Activated T-cell treated with anti-CD3 and anti-CD28 coated beads, Interleukin-2, amount 50 U/mL, for 48 hours (primary cell): ENCODE data around the gene CD163L1.
"Not testable (repeated sequence)": the region's sequence is repeated elsewhere in the genome, so short reads cannot be mapped to it uniquely, and the experiment has no call there.

ENCODE experiments used
- DNase-seq, 2 experiments: peaks; one replicate each; pipeline ENCODE4 v3.0.0-alpha.2; 2020

The CD163L1 gene

DNA sequence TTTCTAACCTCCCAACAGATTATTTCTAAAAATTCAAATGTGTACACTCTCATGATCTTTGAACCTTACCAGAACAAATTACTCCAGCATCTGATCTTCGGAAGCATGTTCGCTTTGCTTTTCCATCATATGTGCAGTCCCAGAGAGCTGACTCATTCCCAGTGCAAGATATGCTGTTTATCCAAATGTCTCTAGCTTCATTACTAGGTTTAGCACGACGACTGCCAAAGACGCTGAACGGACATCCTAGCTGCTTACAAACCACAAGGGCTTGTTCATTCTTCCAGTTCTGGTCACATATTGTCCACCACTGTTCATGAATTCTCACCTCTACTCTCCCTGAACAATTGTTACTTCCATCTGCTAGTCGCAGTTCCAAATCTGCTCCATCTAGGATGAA lies 40.5 kb downstream of the CD163L1 start:
- DNase-seq: no peak

DNA sequence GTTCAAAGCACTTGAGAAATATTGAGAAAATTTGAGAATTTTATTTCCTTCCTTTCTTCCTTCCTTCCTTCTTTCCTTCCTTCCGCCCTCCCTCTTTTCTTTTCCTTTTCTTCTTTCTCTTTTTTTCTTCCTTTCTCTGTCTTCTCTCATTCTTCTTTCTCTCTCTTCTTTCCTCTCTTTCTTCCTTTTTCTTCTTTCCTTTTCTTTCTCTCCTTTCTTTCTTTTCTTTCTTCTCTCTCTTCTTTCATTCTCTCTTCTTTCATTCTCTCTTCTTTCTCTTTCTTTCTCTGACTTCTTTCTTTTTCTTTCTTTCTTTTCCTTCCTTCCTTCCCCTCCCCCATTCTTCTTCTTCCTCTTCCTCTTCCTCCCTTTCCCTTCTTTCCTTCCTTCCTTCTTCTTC lies 44.9 kb downstream of the CD163L1 start:
- no peak for DNase-seq

DNA sequence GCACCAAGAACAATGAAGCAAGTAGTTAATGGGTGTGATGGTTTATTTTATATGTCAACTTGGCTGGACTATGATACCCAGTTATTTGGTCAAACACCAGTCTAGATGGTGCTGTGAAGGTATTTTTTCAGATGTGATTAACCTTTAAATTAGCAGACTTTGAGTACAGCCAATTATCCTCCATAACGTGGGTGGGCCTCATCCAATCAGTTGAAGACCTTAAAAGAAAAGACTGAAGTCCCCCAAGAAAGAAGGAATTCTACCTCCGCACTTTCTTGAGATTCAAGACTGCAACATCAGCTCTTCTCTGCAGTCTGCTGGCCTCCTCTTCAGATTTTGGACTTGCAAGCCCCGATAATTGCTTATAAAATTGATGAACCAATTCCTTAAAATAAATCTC lies 47.5 kb downstream of the CD163L1 start:
- DNase-seq: no peak

DNA sequence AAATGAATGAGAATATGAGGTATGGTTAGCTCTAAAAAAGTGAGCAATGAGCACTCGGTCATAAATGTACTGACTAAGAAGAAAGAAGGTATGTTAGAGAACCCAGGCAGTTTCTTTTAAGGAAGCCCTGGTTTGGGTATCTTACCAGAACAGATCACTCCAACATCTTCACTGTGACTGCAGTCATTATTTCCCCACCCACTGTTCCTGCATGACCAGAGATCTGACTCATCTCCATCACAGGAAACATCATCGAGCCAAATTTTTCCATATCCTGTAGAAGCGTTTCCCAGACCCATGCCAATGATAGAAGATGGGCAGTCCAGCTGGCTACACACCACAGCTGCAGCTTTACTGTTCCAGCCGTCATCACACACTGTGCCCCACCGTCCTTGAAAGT lies 48.0 kb downstream of the CD163L1 start:
- DNase-seq: no peak

DNA sequence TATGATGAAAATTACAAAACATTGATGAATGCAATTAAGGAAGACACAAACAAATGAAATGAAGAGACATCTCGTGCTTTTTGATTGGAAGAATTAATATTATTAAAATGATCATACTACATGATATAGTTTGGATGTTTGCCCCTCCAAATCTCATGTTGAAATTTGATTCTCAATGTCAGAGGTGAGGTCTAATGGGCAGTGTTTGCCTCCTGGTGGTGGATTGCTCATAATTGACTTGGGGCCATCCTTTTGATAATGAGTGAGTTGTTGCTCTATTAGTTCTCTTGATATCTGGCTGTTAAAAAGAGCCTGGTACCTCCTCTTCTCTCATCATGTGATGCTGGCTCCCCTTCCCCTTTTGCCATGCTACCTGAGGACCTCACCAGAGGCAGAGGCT lies 56.7 kb downstream of the CD163L1 start:
- DNase-seq: no peak

DNA sequence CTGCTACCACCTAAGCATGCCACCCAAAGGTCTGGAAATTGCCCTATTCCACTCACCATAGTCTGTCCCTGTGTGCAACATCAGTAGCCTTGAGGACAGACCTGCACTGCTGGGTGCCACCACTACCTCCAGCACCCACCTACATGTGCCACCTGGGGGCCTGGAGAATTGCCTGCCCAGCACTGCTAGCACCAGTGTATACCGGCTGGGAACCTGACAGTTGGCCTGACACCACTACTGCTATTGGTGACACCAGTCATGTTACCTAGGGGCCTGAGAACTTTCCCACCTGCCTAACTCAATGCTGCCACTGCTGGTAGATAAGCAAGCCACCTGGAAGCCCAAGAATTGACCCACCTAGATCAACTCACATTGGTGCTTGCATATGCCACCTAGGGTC lies 60.8 kb downstream of the CD163L1 start:
- no peak for DNase-seq

DNA sequence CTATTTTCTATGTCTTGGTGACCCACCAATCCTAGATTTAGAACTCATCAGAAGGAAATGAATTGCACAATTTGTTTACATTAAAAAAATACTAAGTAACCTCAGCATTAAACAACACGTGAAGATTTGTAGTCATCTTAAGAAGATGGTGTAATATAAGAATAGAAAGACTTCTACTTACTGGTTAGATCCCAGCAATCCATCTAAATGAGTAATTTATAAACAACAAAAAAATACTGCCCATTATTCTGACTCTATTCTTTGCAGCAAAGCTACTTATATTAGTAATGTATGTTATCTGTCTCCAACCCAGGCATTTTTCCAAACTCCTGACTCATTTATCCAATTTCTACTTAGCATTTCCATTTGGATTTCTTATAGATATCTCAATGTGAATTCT lies 67.8 kb downstream of the CD163L1 start:
- DNase-seq: no peak

DNA sequence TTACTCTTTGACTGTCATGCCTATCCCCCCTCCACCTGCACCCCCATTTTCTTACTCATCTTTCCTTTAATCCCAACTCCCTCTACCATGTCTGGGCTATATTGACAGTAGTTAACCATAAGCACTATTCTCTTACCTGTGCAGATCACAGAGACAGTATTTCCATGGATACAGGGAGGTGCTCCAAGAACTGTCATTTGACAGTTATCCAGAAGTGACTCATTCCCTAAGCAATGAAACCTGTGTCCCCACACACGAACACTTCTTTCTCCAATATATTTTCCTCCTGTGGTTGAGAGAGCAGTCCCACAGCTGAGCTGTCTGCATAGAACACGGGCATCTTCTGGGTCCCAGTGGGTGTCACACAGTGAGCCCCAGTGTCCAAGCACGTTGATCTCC lies 68.8 kb downstream of the CD163L1 start:
- no peak for DNase-seq

DNA sequence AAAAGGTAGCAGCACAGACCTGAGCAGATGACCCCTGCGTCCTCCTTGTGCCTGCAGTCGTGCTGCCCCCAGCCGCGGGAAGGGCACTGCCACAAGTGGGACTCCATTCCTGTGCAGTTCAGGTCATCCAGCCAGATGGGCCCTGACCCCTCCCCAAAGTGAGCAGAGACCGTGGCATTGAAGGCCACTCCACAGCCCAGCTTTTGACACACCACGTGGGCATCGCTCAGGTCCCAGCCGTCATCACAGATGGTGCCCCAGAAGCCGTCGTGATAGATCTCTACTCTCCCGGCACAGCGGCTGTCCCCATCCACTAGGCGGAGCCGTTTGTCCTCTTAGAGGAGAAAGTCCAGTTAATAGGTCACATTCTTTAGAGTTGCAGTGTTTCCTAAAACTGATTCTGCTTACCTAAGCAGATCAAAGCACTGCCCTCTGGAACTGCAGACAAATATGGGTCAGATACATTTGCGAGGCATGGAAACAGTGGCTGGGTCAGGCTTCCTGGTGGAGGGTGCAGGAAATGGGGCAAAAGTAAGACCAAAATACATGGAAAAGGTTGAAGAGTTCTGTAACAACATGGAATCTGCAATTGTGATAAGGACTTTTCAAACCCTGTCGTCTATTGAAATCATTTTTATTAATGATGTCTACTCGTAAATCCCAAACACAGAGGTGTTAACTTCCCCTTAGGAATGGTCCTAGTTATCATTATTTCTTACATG lies 69.4 kb downstream of the CD163L1 start:
- DNase-seq: peak; percentile 43 to 54

DNA sequence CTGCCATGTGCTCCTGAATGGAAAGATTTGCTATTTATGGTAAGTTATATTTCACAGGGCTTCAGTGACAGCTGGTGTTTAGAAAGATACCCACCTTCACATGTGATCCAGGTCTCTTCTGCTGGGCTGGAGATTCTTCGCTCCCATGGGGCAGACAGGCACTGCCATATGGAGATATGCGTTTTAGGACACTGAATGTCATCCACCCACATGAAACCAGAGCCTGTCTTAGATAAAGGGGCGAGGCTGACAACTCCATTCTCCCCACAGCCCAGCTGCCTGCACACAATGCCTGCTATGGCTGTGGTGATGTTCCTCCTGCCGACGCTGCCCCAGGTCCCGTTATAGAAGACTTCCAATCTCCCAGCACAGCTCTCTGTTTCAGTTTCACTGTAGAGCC lies 70.7 kb downstream of the CD163L1 start:
- DNase-seq: no peak

DNA sequence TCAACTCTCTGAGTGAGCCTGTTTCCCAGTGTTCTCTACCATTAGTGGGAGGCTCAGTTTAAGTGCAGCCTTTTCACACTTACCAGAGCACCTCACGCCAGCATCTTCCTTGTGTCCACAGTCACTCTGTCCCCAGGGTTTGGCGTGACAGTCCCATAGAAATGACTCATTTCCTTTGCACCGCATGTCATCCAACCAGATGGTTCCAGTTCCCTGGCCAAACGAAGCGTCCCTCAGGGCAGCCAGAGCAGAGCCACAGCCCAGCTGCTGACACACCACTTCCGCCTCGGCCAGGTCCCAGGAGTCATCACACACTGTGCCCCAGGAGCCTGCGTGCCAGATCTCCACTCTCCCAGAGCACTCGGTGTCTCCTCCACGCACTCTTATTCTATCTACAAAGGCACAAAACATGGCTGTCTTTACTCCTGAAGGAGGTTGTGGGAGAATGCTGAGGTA lies 74.7 kb downstream of the CD163L1 start:
- no peak for DNase-seq

DNA sequence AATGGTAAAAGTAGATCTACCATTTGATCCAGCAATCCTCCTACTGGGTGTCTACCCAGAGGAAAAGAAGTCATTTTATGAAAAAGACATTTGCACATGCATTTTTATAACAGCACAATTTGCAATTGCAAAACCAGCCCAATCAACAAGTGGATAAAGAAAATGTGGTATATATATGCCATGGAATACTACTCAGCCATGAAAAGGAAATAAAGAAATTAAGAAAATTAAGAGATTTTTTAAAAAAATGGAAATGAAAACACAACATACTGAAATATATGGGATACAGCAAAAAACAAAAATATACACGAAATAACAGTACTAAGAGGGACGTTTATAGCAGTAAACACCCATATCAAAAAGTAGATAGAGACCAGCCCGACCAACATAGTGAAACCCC lies 81.2 kb downstream of the CD163L1 start:
- no peak for DNase-seq

DNA sequence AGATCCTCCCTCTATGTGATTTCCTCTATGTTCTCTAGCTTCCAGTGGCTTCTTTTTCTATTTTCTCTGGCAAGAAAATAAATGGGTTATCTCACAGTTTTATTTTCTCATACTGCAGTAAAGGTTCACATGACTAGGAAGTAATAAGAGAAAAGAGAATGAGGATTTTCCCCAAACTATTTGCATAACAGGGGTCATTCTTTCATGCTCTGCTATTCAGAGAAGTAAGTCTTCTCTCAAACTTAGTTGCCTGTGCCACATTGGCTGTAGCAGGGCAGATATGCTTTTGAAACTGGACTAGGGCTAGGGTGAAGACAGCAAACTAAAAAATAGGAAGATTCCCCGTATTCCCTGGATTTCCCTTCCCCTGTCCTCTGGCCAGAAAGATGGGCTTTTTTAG lies 82.7 kb downstream of the CD163L1 start:
- DNase-seq: no peak

DNA sequence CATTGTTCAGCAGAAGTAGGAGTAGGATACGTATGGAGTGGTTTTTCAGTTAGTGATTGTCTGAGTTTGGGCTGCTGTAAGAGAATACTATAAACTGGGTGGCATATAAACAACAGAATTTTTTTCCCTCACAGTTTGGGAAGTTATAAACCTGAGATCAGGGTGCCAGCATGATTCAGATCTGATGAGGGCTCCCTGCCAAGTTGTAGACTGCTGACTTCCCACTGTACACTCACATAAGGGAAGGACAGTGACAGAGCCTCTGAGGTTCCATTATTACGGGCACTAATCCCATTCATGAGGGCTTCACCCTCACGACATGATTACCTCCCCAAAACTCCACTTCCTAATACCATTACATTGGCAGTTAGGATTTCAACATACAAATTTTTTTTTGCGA lies 89.4 kb downstream of the CD163L1 start:
- DNase-seq: no peak

DNA sequence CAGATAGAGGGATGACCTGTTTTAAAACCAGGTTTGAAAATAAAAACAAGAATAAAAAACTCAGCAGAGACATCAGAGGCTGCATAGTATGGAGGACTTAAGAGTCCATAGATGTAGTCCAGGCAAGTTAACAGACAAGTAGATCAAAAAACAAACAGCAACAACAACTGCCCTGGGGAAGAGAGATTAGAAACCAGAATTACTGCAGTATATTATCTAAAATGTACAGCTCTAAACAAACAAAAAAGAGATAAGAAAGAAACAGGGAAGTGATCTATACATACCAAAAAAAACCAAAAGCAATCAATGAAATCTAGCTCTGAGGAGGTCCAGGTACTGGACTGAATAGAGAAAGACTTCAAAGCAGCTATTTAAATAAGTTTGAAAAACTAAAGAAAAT lies 91.3 kb downstream of the CD163L1 start:
- no peak for DNase-seq

DNA sequence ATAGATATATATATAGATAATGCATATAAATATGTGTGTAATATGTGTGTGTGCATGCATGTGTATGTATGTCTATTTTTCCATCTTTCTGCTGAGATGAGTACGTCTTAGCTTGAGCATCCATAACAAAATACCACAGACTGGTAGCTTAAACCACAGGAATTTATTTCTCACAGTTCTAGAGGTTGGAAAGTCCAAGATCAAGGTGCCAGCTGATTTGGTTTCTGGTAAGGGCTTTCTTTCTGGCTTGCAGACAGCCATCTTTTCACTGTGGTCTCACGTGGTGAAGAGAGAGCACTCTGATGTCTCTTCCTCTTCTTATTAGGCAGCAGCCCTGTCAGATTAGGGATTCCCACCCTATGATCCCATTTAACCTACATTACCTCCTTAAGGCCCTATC lies 92.8 kb downstream of the CD163L1 start:
- DNase-seq: no peak

DNA sequence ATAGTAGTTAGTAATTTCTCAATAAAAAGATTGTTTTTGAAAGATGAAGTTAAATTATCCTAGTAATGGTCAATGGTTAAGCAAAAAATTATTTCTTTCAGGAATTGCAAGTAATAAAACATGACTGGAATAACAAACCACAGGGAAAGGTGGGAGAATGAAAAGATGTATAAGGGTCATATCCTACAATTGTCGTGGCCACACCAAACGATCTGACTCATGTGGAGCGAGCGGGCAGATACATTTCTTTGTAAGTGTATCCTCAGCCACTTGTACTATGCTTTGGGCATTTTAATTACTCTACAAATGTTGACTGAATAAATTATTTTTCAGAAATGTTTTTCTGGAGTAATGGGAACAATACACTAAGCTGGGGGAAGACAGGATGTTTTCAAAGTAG lies 94.5 kb downstream of the CD163L1 start:
- no peak for DNase-seq

DNA sequence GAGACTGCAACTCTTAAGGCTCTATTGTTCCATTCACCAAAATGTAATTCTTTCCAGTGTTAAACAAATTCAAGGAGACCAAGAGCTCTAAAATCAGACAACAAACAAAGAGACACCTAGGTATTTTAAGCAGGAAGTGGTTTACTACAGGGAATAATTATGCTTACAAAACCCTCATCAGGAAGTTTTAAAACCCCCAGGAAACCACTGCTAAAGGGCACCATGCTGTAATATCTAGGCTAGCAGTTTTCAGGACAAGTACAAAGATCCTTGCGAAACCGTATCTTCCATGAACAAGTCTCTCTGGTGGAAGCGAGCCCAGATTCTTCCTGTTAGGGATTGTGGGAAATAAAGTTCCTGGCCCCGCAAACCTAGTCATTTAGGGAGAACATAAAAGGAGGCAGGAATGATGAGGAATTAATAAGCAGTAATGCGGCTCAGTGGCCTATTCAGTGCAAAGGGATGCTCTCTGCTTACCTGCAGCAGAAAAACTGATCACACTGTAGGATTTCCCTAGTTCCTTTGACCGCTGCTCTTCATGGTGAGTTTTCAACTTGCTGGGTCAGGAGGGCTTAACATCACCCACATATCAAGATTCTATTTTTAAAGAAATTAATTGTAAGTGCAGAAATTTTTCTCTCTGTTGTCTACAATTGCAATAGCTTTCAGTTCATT lies 97.3 kb downstream of the CD163L1 start:
- no peak for DNase-seq

DNA sequence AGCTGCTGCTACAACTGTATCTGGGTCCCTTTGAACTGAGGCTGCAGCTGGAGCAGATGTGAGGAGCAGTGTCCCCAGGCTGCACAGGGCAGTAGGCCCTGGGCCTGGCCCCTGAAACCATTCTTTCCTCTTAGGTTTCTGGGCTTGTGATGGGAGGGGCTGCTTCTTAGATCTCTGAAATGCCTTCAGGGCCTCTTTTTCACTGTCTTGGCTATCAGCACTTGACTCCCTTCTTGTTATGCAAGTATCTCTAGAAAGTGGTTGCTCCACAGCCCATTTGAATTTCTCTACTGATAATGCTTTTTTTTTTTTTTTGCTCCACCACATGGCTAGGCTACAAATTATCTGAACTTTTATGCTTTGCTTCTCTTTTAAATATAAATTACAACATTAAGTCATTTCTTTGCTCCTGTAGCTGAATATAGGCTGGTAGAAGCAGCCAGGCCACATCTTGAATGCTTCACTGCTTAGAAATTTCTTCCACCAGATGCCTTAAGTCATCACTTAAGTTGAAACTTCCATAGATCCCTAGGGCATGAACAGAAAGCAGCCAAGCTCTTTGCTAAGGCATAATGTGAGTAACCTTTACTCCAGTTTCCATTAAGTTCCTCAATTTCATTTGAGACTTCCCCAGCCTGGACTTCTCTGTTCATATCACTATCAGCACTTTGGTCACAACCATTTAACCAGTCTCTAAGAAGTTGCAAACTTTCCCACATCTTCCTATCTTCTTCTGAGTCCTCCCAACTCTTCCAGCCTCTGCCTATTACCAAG lies 98.9 kb downstream of the CD163L1 start:
- DNase-seq: no peak

DNA sequence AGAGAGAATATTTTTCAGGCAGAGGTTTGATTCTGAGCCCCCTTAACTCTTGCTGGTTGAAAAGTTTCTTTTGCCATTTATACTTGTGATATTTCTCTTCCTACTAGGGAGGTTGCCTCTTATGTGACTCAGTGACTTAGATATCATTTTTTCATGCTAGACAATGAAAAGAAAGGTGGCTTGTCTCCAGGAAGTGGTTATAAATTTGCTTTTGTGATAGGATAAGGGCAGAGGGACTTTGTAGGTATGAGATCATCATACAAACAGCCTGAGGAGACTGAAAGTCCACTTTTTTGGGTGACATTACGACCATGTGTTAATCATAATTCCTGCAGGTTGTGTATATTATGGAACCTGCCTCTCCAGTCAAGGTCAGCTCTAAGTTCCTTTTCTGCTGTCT lies 104.3 kb downstream of the CD163L1 start:
- no peak for DNase-seq

DNA sequence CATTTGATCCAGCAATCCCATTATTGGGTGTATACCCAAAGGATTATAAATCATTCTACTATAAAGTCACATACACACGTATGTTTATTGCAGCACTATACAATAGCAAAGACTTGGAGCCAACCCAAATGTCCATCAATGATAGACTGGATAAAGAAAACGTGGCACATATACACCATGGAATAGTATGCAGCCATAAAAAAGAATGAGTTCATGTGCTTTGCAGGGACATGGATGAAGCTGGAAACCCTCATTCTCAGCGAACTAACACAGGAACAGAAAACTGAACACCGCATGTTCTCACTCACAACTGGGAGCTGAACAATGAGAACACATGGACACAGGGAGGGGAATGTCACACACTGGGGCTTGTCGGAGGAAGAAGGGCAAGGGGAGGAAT lies 106.2 kb downstream of the CD163L1 start:
- not testable (repeated sequence) for DNase-seq

DNA sequence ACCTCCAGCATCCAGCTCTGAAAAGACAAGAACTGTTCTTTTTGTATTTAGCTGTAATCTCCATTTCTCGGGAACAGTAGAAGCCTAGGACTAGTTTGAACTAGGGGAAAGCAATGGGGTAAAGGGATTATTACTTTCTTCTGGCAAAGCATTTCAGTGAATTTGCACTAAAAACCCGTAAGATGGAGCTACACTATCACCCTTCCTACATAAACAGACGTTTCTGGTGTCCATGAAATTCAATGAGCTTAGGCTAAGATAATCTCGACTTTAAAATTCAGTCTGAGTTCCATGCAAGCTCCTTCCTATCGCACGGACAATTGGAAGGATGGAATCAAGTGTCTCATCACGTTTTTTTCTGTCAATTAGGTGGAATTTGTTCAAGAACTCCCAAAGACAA lies 116.0 kb downstream of the CD163L1 start:
- no peak for DNase-seq

DNA sequence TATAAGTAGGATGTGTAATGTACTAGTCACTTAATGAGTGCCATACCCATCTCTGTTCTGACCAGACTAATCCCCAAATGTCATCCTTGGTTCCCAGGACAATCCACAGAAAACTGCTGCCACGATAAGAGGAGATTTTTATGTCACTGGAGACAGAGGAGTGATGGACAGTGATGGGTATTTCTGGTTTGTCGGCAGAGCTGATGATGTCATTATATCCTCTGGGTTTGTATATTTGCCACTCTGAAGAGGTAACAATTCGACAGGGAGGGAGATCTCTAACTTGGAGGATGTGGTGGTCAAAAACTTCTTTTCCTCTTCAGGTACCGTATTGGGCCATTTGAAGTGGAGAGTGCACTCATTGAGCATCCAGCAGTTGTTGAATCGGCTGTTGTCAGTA lies 119.8 kb downstream of the CD163L1 start:
- DNase-seq: no peak

DNA sequence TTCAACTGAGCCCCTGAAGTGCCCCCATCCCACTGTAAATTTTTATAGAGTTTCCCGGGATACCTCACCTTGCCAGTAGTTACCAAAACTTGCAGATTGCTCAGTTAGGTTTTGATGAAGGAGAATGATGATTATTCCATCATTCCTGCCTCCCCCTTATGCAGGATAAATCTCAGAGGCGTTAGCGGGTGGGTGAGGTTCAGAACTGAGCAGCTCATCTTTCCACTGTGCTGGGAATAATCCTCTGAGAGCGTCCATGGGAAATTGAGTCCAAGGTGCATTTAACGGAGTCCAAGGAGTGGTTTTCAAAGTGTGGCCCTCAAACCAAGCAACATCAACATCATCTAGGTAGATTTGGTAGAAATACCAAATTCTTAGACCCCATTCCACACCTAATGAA lies 121.4 kb downstream of the CD163L1 start:
- DNase-seq: no peak
